GM18868 (cell line): ENCODE measurements around the gene SPANXN5.
"Not testable (repeated sequence)": the region's sequence is repeated elsewhere in the genome, so short reads cannot be mapped to it uniquely, and the experiment has no call there.

Source experiments
- ATAC-seq: cut with Tn5 transposase; IDR thresholded peaks from one replicate; pipeline ENCODE4 v1.9.1; 2021; ENCODE audit warnings: mild to moderate bottlenecking, moderate library complexity; ENCODE audit not compliant: unreplicated experiment

Gene SPANXN5

GRCh38 chrX:52797327-52797726 lies at the start of gene SPANXN5:
Gene SPANXN5, minus strand, starts transcription at chrX:52797427. Its CDS starts 79 bp downstream, at chrX:52797348.
- ATAC-seq, result not testable (repeated sequence)

- not testable (repeated sequence) for ATAC-seq
Observed at GRCh38 chrX:52843619-52844018, 46.4 kb upstream of the SPANXN5 start.

- peak; percentile 69 for ATAC-seq
Observed at GRCh38 chrX:52839137-52839536, 41.9 kb upstream of the SPANXN5 start.

GRCh38 chrX:52830551-52830950 lies 33.3 kb upstream of the SPANXN5 start:
- no peak for ATAC-seq

GRCh38 chrX:52824608-52825007 lies 27.4 kb upstream of the SPANXN5 start:
- no peak for ATAC-seq

- peak; percentile 70 for ATAC-seq
Observed at GRCh38 chrX:52821079-52821760, 24.0 kb upstream of the SPANXN5 start.

GRCh38 chrX:52819788-52820187 lies 22.6 kb upstream of the SPANXN5 start:
- ATAC-seq, result no peak

GRCh38 chrX:52811065-52811625 lies 13.9 kb upstream of the SPANXN5 start, which contains the start of gene XAGE5:
Gene XAGE5, plus strand, starts transcription at chrX:52811287. Its CDS starts 1,280 bp downstream, at chrX:52812567.
- no peak for ATAC-seq

- not testable (repeated sequence) for ATAC-seq
Observed at GRCh38 chrX:52804876-52805275, 7.6 kb upstream of the SPANXN5 start.

GRCh38 chrX:52773504-52773903 lies 23.7 kb downstream of the SPANXN5 start:
- not testable (repeated sequence) for ATAC-seq

- ATAC-seq, result not testable (repeated sequence)
Observed at GRCh38 chrX:52765983-52766382, 31.2 kb downstream of the SPANXN5 start.

- ATAC-seq, result not testable (repeated sequence)
Observed at GRCh38 chrX:52750952-52751351, 46.3 kb downstream of the SPANXN5 start, which contains the start of gene SSX2B. Gene SSX2B, plus strand, starts transcription at chrX:52751252. Its CDS starts 1,429 bp downstream, at chrX:52752681.
